SH-SY5Y (cell line): Measurements from ENCODE around the gene MRGPRX4.

Experiments used
- GATA2 ChIP-seq: IDR thresholded peaks from 2 replicates; pipeline ENCODE4 v1.6.1; 2011; ENCODE audit warnings: mild to moderate bottlenecking, low read depth, low read length
- GATA3 ChIP-seq: IDR thresholded peaks from 2 replicates; pipeline ENCODE4 v1.6.1; 2011; ENCODE audit warnings: low read depth, mild to moderate bottlenecking, low read length, moderate library complexity

Gene MRGPRX4

GRCh38 chr11:18204771-18205170, 32.1 kb downstream of the MRGPRX4 start:
- TF ChIP-seq GATA3 (no peak), GATA2 (no peak)

- TF ChIP-seq GATA3 (no peak), GATA2 (no peak)
Observed at GRCh38 chr11:18209058-18209457, 36.4 kb downstream of the MRGPRX4 start.

GRCh38 chr11:18221274-18221876, 48.7 kb downstream of the MRGPRX4 start:
- TF ChIP-seq GATA3, result no peak
- TF ChIP-seq GATA2, result no peak

- no peak for TF ChIP-seq GATA2
Observed at GRCh38 chr11:18222814-18223421, 50.3 kb downstream of the MRGPRX4 start.
